Measurements from ENCODE around the gene EPX.

Gene EPX

GRCh38 chr17:58246781-58247180 is 54.3 kb downstream of the EPX start:
- H3K4me3 ChIP-seq (ENCODE audit: control insufficient read depth, low read depth, low read length), result no peak overlapping the region
- no peak for TF ChIP-seq CTCF (conservative IDR thresholded peaks at IDR 0.05; ENCODE audit: control insufficient read depth, insufficient read depth, low read depth, low read length)
- DNase-seq (ENCODE audit: low read depth), result no peak

- TF ChIP-seq CTCF (conservative IDR thresholded peaks at IDR 0.05; ENCODE audit: control insufficient read depth, insufficient read depth, low read depth, low read length), result no peak
- no peak for DNase-seq (ENCODE audit: low read depth)
- no peak overlapping the region for H3K4me3 ChIP-seq (ENCODE audit: control insufficient read depth, low read depth, low read length)
Observed at GRCh38 chr17:58247511-58248363, 55.2 kb downstream of the EPX start.

GRCh38 chr17:58248955-58249269 is 56.4 kb downstream of the EPX start:
- no peak for TF ChIP-seq CTCF (conservative IDR thresholded peaks at IDR 0.05; ENCODE audit: control insufficient read depth, insufficient read depth, low read depth, low read length)
- no peak for DNase-seq (ENCODE audit: low read depth)
- H3K4me3 ChIP-seq (ENCODE audit: control insufficient read depth, low read depth, low read length), result no peak overlapping the region

- peak overlapping the region; percentile 30 for H3K4me3 ChIP-seq (ENCODE audit: control insufficient read depth, low read depth, low read length)
- peak; percentile 77 for TF ChIP-seq CTCF (conservative IDR thresholded peaks at IDR 0.05; ENCODE audit: control insufficient read depth, insufficient read depth, low read depth, low read length)
- DNase-seq (ENCODE audit: low read depth), result peak; percentile 40
Observed at GRCh38 chr17:58249270-58250133, 57.0 kb downstream of the EPX start.

GRCh38 chr17:58250344-58251011 is 58.0 kb downstream of the EPX start:
- DNase-seq (ENCODE audit: low read depth), result no peak
- TF ChIP-seq CTCF (conservative IDR thresholded peaks at IDR 0.05; ENCODE audit: control insufficient read depth, insufficient read depth, low read depth, low read length), result no peak

GRCh38 chr17:58252141-58252540 is 59.6 kb downstream of the EPX start:
- TF ChIP-seq CTCF (conservative IDR thresholded peaks at IDR 0.05; ENCODE audit: control insufficient read depth, insufficient read depth, low read depth, low read length), result no peak
- no peak for DNase-seq (ENCODE audit: low read depth)
- H3K4me3 ChIP-seq (ENCODE audit: control insufficient read depth, low read depth, low read length), result no peak overlapping the region

More at GRCh38 chr17:58250344-58251011, 58.0 kb downstream of the EPX start:
- no peak overlapping the region for H3K4me3 ChIP-seq (ENCODE audit: control insufficient read depth, low read depth, low read length)

Measured in fibroblast of mammary gland (primary cell).